Glomerular visceral epithelial cell (primary cell): ENCODE results near the gene KCNH2.
A peak's percentile ranks its signal among the peaks of the same experiment; 100 is the strongest.

ENCODE experiments used
- DNase-seq: peaks from one replicate; pipeline ENCODE4 v3.0.0-alpha.2; 2016; ENCODE audit errors: extremely low spot score

KCNH2 gene

DNA sequence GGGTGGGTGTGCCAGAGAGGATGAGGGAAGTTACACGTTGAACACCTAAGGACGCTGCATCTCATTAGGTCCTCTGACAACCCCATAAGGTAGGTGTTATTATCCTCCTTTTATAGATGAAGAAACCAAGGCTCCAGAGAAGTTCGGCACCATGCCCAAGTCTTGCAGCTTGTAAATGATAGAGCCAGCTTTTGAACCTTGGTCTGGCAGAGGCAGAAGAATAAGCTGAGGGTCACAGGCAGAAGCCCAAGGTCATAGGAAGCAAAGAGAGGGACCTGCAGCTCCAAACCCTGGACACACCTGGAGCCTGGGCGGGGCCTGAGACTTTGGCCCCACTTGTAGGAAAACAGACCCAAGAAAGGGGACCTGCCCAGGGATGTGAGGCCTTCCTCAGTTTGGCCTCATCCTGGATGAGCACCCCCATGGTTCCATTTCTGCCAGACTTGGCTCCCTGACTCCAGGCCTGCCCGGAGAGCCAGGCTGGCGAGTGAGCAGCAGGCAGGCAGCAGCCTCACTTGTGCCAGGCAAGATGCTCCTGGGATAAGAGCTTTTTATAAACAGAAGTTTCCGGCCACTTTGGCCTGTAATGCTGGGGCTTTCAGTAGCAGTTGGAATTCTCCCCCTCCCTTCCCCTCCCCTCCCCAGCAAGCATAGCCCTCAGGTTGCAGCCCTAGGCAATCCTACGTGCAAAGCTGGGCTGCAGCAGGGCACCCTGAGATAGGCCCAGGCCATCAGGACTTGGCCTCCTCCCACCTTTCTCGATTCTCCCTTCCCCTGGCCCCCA is 2.4 kb downstream of the KCNH2 start:
- DNase-seq, result no peak

- no peak for DNase-seq
These were observed 3.4 kb downstream of the KCNH2 start for GRCh38 chr7:150974468-150975391.

GRCh38 chr7:150973571-150974451 is 4.3 kb downstream of the KCNH2 start:
- no peak for DNase-seq

GRCh38 chr7:150972741-150973140 is 5.4 kb downstream of the KCNH2 start:
- no peak for DNase-seq

- DNase-seq, result no peak
These were observed 6.1 kb downstream of the KCNH2 start for GRCh38 chr7:150972023-150972468.

GRCh38 chr7:150971242-150972022 is 6.7 kb downstream of the KCNH2 start:
- DNase-seq, result no peak

- DNase-seq, result no peak
These were observed 7.7 kb downstream of the KCNH2 start for GRCh38 chr7:150970424-150970823.

GRCh38 chr7:150969475-150969874 is 8.6 kb downstream of the KCNH2 start:
- no peak for DNase-seq

DNA sequence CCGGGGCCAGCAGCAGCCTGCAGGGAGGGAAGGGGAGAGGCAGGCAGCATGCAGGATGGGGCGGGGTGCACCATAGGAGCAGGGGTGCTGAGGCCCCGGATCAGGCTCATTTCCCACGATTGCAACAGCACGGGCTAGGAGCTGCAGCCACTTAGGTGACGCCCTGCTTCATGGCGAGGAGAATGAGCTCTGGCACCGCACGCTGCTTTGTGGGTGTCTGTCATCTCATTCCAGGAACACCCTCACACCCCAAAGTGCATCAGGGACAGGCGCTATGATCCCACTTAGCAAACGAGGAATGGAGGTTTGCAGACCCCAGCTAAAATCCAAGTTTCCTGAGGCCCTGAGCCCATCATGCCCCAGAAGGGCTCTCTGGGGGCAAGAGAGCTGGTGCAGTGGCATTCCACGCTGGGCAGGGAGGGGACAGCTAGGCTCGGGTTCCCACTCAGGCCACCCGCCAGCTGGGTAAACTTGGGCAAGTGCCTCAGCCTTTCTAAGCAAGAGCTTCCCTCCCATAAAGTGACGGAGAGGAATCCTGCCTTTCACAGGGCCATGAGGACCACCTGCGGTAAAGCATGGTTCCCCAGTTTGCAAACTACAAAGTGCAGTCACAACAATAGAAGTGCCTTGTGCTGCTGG is 9.3 kb downstream of the KCNH2 start:
- no peak for DNase-seq

GRCh38 chr7:150968056-150968733 is 9.9 kb downstream of the KCNH2 start:
- no peak for DNase-seq

DNA sequence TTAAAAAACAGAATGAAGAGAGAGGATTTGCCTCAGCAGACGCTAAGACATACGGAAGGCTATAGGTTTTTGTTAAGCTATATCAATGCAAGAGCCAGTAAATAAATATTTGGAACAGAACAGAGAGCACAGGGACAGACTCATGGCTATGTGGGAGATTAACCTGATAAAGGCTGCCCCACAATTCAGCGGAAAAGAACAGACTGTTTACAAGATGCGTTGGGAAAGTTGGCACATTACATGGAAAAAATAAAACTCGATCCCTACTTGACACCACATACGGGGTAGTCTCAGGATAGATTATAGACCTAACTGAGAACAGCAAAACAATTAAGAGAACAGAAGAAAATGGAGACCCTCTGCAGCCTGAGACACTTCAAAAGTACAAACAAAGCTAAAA is 10.8 kb downstream of the KCNH2 start:
- no peak for DNase-seq

DNA sequence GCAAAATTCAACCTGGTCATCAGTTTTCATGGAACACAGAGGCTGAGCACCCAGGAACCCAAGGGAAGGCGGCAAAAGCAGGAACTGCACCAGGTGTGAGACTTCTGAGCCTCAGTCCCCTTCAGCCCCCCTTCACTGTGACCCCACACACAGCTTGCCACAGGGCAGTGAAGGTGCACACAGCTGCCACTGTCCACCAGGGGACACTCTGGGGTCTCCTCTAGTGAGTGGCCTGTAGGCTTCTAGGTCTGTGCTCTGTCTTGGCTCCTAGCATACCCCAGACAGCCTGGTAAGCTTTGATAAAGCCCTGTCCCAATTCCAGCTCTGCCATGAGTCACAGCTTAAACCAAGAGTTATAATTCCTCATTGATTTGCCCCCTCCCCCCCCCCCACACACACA is 12.1 kb downstream of the KCNH2 start:
- DNase-seq, result no peak

DNA sequence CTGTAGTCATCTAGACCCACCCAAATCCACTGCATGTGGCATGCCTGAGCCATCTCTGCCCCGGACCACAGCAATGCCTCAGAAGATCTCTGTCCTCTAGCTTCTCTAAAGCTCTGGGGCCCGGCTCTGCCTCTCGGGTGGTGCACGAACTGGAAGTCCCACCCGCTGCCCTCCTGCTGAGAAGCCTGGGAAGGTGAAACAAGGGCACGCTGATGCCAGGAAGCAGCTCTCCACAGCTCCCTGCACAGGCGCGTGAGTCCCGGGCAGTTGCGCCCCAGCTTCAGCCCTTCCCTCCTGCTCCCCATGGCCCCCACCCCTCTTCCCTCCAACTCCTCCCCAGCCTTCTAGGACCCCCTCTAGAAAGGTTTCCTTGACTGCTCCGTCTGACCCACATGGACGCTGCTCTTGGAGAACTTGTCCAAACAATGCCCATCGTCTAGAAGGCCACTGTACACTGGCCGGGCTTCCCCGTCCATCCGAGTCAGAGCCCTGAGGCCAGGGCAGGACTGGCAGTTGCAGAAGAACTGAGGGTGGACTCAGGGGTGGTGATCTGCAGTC is 12.8 kb downstream of the KCNH2 start:
- no peak for DNase-seq

DNA sequence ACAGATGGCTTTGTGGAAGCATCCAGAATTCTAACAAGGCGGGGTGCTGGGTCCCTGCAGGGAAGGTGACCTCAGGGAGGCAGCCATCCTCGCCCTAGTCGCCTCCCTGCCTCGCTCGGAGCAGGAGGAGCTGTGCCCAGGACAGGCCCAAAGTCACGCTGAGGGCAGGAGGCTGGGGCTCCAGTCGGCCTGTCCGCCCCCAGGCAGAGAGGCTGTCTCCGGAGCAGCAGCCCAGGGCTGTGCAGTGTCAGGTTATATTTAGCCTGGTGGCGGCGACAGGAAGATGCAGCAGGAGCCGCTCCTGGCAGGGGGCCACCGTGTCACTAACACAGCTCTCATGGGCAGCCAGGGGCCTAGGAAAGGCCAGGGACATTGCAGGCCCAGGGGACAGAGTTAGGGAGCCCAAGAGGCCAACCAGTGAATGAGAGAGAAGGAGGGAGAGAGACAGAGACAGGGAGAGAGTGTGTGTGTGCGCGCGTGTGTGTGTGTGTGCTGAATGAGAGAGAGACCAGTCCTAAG is 13.5 kb downstream of the KCNH2 start:
- no peak for DNase-seq

DNA sequence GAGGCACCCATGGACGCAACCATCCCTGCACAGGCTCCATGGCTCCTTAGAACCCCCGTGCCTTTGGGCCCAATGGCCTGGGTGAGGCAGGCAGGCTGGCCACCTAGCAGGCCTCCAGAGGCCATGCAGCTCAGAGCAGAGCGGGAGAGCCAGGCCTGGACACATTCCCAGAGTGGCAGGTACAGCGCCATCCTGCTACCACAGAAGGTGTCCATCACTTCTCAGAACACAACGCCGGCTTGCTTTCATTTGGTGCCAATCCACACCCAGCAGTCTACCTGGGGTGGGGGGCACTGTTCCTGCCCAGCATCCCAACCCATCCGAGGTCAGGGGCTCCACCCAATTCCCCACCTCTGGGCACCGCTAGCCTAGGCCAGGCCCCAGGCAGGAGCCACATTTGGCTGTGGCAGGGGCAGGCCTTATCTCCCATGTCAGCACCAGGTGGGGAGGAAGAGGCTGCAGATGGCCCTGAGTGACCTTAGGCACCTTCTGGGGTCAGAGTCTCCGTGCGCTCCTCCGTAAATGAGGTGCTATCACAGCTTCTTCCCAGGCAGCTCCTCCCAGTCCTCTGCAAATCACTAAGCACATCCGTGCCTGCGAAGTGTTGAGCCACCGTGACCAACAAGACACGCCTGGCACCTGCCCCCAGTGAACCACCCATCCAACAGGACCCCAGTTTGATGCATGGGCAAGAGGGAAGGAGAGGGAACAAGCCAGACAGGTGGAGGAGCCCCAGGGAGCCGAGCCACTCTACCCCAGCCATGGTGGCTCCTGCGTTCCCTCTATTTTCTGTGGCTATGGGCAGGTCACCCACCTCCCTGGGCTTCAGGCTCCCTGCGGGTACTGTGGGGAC is 14.2 kb downstream of the KCNH2 start:
- DNase-seq, result no peak

DNA sequence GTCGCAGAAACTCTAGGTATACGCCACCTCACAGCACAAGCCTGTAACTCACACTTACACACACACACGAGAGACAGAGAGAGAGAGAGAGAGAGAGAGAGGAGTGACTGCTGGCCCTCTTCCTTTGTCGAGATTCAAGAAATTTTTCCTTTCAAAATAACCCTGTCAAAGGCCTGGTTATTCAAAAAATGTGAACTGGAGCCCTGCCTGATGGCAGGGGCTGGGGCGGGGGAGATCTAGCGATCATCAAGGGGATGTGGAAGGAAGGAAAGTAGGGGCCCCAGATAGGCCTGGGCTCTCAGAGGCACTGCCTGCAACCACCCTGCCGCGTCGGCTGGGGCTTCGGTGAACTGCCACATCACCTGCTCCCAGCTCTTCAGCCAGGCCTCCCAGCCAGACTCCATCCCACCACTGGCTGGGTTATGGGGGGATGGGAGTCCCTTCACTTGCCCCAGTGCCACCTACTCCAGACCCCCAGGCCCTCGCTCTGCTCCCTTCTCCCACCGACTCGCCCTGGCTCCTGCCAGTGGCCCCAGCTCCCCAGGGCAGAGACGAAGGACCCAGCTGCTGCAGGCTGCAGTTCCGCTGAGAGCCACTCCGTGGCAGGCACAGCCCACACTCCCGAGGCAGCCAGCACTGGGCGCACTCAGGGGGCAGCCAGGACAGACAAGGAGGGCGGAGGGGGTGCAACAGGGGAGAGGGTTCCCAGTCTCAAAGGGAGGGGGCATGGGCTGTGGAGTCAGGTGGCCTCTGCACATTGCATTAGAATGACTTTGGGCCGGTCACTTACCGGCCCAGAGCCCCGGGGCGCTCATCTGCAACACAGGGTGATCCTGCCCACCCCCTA is 15.3 kb downstream of the KCNH2 start:
- peak; percentile 35 for DNase-seq

- no peak for DNase-seq
These were observed 15.9 kb downstream of the KCNH2 start for GRCh38 chr7:150962290-150962552.
